GM12878 (cell line): ENCODE data around the gene CCDC82. TPM values are rescaled to one million over a fixed set of nuclear protein-coding genes. Genes with fewer than 3 reads are reported as not detected.
"Not testable (repeated sequence)": the region's sequence is repeated elsewhere in the genome, so short reads cannot be mapped to it uniquely, and the experiment has no call there.

ENCODE experiments used
- ATAC-seq: fragments of 200-7000 bp; cut with Tn5 transposase; 3 replicates; pipeline ENCODE4 v1.9.1; 2020; ENCODE audit warnings: mild to moderate bottlenecking, moderate library complexity
- BruUV-seq: library from RNA; stranded (reverse); fragments of 400-500 nt; replicated peaks from 2 replicates; lab custom pipeline; 2021; lab: Mats Ljungman, UMichigan
- CTCF ChIA-PET: fragments of 300-600 bp; sonication (Branson Sonifier 250); formaldehyde crosslinking; extraction: SDS; loops from one replicate; lab custom pipeline; 2021; ENCODE audit warnings: inconsistent platforms; lab: Yijun Ruan, JAX
- POLR2A ChIA-PET: fragments of 350-600 bp; formaldehyde crosslinking; extraction: SDS; loops from one replicate; lab custom pipeline; 2021; ENCODE audit warnings: inconsistent platforms; lab: Charles Lee
- RAD21 ChIA-PET: fragments of 300-600 bp; sonication (Branson Sonifier 250); formaldehyde crosslinking; loops from one replicate; lab custom pipeline; 2023; ENCODE audit warnings: antibody characterized with exemption; ENCODE audit not compliant: unreplicated experiment; lab: Charles Lee
- SMC1A ChIA-PET: fragments of 300-600 bp; sonication (Branson Sonifier 250); formaldehyde crosslinking; loops from one replicate; lab custom pipeline; 2023; ENCODE audit not compliant: unreplicated experiment, uncharacterized antibody; lab: Charles Lee
- DNase-seq: peaks from one replicate; pipeline ENCODE4 v3.0.0-alpha.2; 2011; ENCODE audit warnings: low read depth, low spot score
- FAIRE-seq: peaks from 3 replicates; lab custom pipeline; 2011; peaks lifted over from hg19 to GRCh38; lab: Jason Lieb, UNC
- H2AFZ ChIP-seq: 2 replicates; pipeline ENCODE4 v1.6.0; 2011; ENCODE audit warnings: low read depth, low read length, control low read depth; ENCODE audit not compliant: control insufficient read depth
- H3K27ac ChIP-seq: 2 replicates; pipeline ENCODE4 v1.5.1; 2011; ENCODE audit warnings: control low read depth; ENCODE audit not compliant: control insufficient read depth, insufficient read depth
- H3K27me3 ChIP-seq, 2 experiments: replicated peaks in 1 of 2; 2 replicates each; pipeline versions ENCODE4 v1.6.0 to v1.6.1; 2011; ENCODE audit warnings: low read length in 1 of 2; ENCODE audit not compliant: control insufficient read depth in 2 of 2, insufficient read depth in 2 of 2
- H3K36me3 ChIP-seq, 2 experiments: 2 replicates each; pipeline ENCODE4 v1.5.1; 2011; ENCODE audit warnings: low read length in 1 of 2; ENCODE audit not compliant: control insufficient read depth in 2 of 2, insufficient read depth in 2 of 2
- H3K4me1 ChIP-seq: 2 replicates; pipeline ENCODE4 v1.6.1; 2011; ENCODE audit warnings: mild to moderate bottlenecking, low read length, moderate library complexity, mixed read lengths; ENCODE audit not compliant: control insufficient read depth, insufficient read depth
- H3K4me2 ChIP-seq: 2 replicates; pipeline ENCODE4 v1.6.0; 2011; ENCODE audit warnings: control low read depth; ENCODE audit not compliant: control insufficient read depth, insufficient read depth
- H3K4me3 ChIP-seq: fragments of 200-600 bp; sonication (generic); 2 replicates; pipeline ENCODE4 v1.5.1; 2016
- H3K79me2 ChIP-seq: 2 replicates; pipeline ENCODE4 v1.6.0; 2011; ENCODE audit warnings: low read length; ENCODE audit not compliant: control insufficient read depth, insufficient read depth
- H3K9ac ChIP-seq: 2 replicates; pipeline ENCODE4 v1.8.0; 2011; ENCODE audit warnings: low read length, control low read depth, mixed read lengths; ENCODE audit not compliant: control insufficient read depth, insufficient read depth
- H3K9me3 ChIP-seq: replicated peaks from 3 replicates; pipeline ENCODE4 v1.5.1; 2011; ENCODE audit warnings: mild to moderate bottlenecking, low read length; ENCODE audit not compliant: control insufficient read depth, insufficient read depth
- H4K20me1 ChIP-seq: 2 replicates; pipeline ENCODE4 v1.6.0; 2011; ENCODE audit not compliant: control insufficient read depth, insufficient read depth
- BMI1 ChIP-seq: fragments of 450-650 bp; IDR thresholded peaks from 2 replicates; pipeline ENCODE4 v1.6.1; 2016; ENCODE audit warnings: mild to moderate bottlenecking, moderate library complexity, borderline replicate concordance
- EP300 ChIP-seq, 2 experiments: fragments of 150-350 bp in 1 of 2; IDR thresholded peaks; 2 replicates each; pipeline ENCODE4 v1.6.1; 2011 to 2012; ENCODE audit warnings: low read depth in 2 of 2, low read length in 2 of 2, borderline replicate concordance in 1 of 2, improper control_type of control experiment in 1 of 2, inconsistent platforms in 1 of 2; ENCODE audit not compliant: control insufficient read depth in 1 of 2
- HDAC2 ChIP-seq: fragments of 200-600 bp; sonication (generic); IDR thresholded peaks from 2 replicates; pipeline ENCODE4 v1.6.1; 2017
- KDM1A ChIP-seq: fragments of 200-600 bp; sonication (generic); IDR thresholded peaks from 2 replicates; pipeline ENCODE4 v1.6.1; 2016; ENCODE audit warnings: borderline replicate concordance
- KLF5 ChIP-seq: fragments of 450-650 bp; IDR thresholded peaks from 2 replicates; pipeline ENCODE4 v1.6.1; 2014; ENCODE audit warnings: mild to moderate bottlenecking; ENCODE audit not compliant: partially characterized antibody
- NFXL1 ChIP-seq: fragments of 450-650 bp; IDR thresholded peaks from 2 replicates; pipeline ENCODE4 v1.6.1; 2017; ENCODE audit warnings: antibody characterized with exemption, mild to moderate bottlenecking, borderline replicate concordance
- PAX5 ChIP-seq: IDR thresholded peaks from 2 replicates; pipeline ENCODE4 v1.6.1; 2011; ENCODE audit warnings: low read depth, low read length, borderline replicate concordance
- RAD51 ChIP-seq: fragments of 450-650 bp; IDR thresholded peaks from 2 replicates; pipeline ENCODE4 v1.6.1; 2016; ENCODE audit warnings: moderate library complexity, mild to moderate bottlenecking, inconsistent platforms
- RELA ChIP-seq: fragments of 450-650 bp; IDR thresholded peaks from 2 replicates; pipeline ENCODE4 v1.8.0; 2014; ENCODE audit warnings: borderline replicate concordance; ENCODE audit not compliant: partially characterized antibody
- ZBED1 ChIP-seq: IDR thresholded peaks from 2 replicates; pipeline ENCODE4 v1.6.1; 2016; ENCODE audit warnings: borderline replicate concordance
- WGBS: methylation state at CpG from one replicate; pipeline ENCODE4 v1.1.6; 2016; ENCODE audit warnings: low lambda C conversion rate; ENCODE audit not compliant: insufficient replicate concordance, insufficient coverage; ENCODE audit errors: missing lambda C conversion rate; 5-methylcytosine and 5-hydroxymethylcytosine counted together
- in situ Hi-C: fragments of 300-500 bp; cut with MboI; formaldehyde crosslinking; loops from 9 replicates; pipeline ENCODE4 v1.14.3; 2018; ENCODE audit warnings: mixed read lengths
- intact Hi-C: fragments of 100-400 bp; cut with micrococcal nuclease; formaldehyde crosslinking; loops from one replicate; pipeline ENCODE4 v1.14.2; 2022; ENCODE audit not compliant: unreplicated experiment
- polyA plus RNA-seq, 11 experiments: library from polyadenylated mRNA; depleted of rRNA in 4 of 11; unstranded in 6 of 11; stranded (reverse) in 5 of 11; fragments of >200 nt; fragmentation: Nextera tagmentation in 4 of 11; fragmentation: Illumina TruSeq in 1 of 11; extraction: Ambion mirVana in 4 of 11; extraction: Trizol in 1 of 11; gene quantifications; 1 replicate in 1 of 11; 2 replicates in 10 of 11; pipeline versions ENCODE4 v1.2.1 to v1.2.3, GENCODE V29; 2011 to 2016; ENCODE audit warnings: inconsistent platforms in 2 of 11, missing spikeins in 2 of 11, low read depth in 1 of 11
- total RNA-seq, 4 experiments: library from RNA; depleted of rRNA in 3 of 4; stranded (reverse); fragments of >200 nt in 3 of 4; fragmentation: Illumina TruSeq in 1 of 4; extraction: Trizol in 1 of 4; gene quantifications; 2 replicates each; pipeline versions ENCODE4 v1.2.1 to v1.2.3, GENCODE V29; 2013 to 2021

Gene CCDC82
- total and polyA plus RNA-seq, 10 of the 15 experiments (the other 5 are each of a cell fraction or from before 2014, with no cell fraction given), result 15.2 to 62.4 (median 28.8) TPM

DNA sequence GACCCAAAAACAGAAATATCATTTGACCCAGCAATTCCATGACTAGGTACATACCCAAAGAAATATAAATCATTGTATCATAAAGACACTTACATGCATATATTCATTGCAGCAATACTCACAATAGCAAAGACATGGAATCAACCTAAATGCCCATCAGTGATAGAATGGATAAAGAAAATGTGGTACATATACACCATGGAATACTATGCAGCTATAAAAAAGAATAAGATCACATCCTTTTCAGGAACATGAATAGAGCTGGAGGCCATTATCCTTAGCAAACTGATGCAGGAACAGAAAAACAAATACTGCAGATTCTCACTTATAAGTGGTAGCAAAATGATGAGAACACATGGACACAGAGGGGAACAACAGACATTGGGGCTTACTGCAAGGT is 42.9 kb upstream of the CCDC82 start:
- FAIRE-seq, result peak; percentile 78
- intact Hi-C loops, ATAC-seq: not testable (repeated sequence)

DNA sequence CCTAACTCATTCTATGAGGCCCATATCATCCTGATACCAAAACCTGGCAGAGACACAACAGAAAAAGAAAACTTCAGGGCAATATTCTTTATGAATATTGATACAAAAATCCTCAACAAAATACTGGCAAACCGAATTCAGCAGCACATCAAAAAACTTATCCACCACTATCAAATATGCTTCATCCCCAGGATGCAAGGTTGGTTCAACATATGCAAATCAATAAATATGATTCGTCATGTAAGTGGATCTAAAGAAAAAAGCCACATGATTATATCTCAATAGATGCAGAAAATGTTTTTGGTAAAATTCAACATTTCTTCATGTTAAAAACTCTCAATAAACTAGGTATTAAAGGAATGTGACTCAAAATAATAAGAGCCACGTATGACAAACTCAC is 41.0 kb upstream of the CCDC82 start:
- Histone ChIP-seq H3K27ac (no peak overlapping the region), H3K4me2 (no peak overlapping the region), H3K9me3 (no peaks in the 10 kb centered on the region), H3K9ac (no peak overlapping the region), H3K4me1 (no peaks in the 10 kb centered on the region)
- WGBS, result 2% methylated on average over 3 of the region's 3 CpGs
- ATAC-seq, result no peak
- TF ChIP-seq HDAC2 (no peak), PAX5 (no peak), RELA (no peak), NFXL1 (no peak), KDM1A (no peak), EP300 (IDR thresholded peaks at IDR 0.05; ENCODE audit: borderline replicate concordance in 1 of 2, control insufficient read depth in 1 of 2, low read depth in 2 of 2, low read length in 2 of 2) (no peak), BMI1 (no peak), KLF5 (no peak), ZBED1 (no peak), RAD51 (no peak)
- TF ChIP-seq, all 136 proteins: peak for 0
- intact Hi-C loops (no loop called here), in situ Hi-C loops (no loop called here)
- no peak overlapping the region for H3K4me3 ChIP-seq
- DNase-seq (no peak), FAIRE-seq (no peak)
- RAD21 ChIA-PET, result interaction anchor here (1.1 kb wide), 1 partner anchor 594 kb away, joined by 5 read pairs; no protein-coding TSS in a partner anchor
- no peak overlapping the region for H2AFZ ChIP-seq
- H3K36me3 ChIP-seq, result no peaks in the 10 kb centered on the region
- CTCF ChIA-PET, result interaction anchor here (1.4 kb wide), 1 partner anchor 595 kb away, joined by 5 read pairs; no protein-coding TSS in a partner anchor
- no peaks in the 10 kb centered on the region; a peak in 1 of 4 replicates for H3K27me3 ChIP-seq
- SMC1A ChIA-PET, result interaction anchor here (0.7 to 0.8 kb wide), 2 partner anchors 33 to 582 kb away, joined by 3 read pairs; no protein-coding TSS in a partner anchor
- H4K20me1 ChIP-seq, result no peaks in the 10 kb centered on the region
- BruUV-seq, result no TSS peak
- POLR2A ChIA-PET, result interaction anchor here (0.6 kb wide), 1 partner anchor 1200 kb away, joined by 3 read pairs; the partner anchor contains the start of gene SESN3
- H3K79me2 ChIP-seq, result no peaks in the 10 kb centered on the region

More for the DNA sequence above, 42.9 kb upstream of the CCDC82 start:
- H3K4me1 ChIP-seq, H3K9ac ChIP-seq, H3K27ac ChIP-seq, H3K4me2 ChIP-seq, POLR2A ChIA-PET, DNase-seq, H3K36me3 ChIP-seq, SMC1A ChIA-PET, RAD21 ChIA-PET, H2AFZ ChIP-seq, H3K79me2 ChIP-seq, in situ Hi-C loops, BruUV-seq, H4K20me1 ChIP-seq, H3K27me3 ChIP-seq, H3K4me3 ChIP-seq, H3K9me3 ChIP-seq: not testable (repeated sequence)
- CTCF ChIA-PET, result interaction anchor here (2.3 kb wide), 1 partner anchor 31 kb away, joined by 5 read pairs; no protein-coding TSS in a partner anchor
